Islet precursor cell (in vitro differentiated cells): ENCODE measurements around the gene INKA2.
A peak's percentile ranks its signal among the peaks of the same experiment; 100 is the strongest.
"Not testable (repeated sequence)": the region's sequence is repeated elsewhere in the genome, so short reads cannot be mapped to it uniquely, and the experiment has no call there.

Source experiments
- DNase-seq: peaks from one replicate; pipeline ENCODE4 v3.0.0-alpha.2; 2018

INKA2 gene

GRCh38 chr1:111747947-111748346 lies 8.8 kb upstream of the INKA2 start:
- DNase-seq = no peak

GRCh38 chr1:111747282-111747734 lies 8.1 kb upstream of the INKA2 start:
- peak; percentile 77 for DNase-seq

GRCh38 chr1:111746614-111746999 lies 7.4 kb upstream of the INKA2 start:
- no peak for DNase-seq

- no peak for DNase-seq
These were observed 6.7 kb upstream of the INKA2 start for GRCh38 chr1:111745675-111746613.

- DNase-seq = no peak
These were observed 4.5 kb upstream of the INKA2 start for GRCh38 chr1:111743679-111744101.

GRCh38 chr1:111742938-111743549 lies 3.8 kb upstream of the INKA2 start:
- no peak for DNase-seq

- DNase-seq = not testable (repeated sequence)
These were observed 3.1 kb upstream of the INKA2 start for GRCh38 chr1:111742292-111742691.

- DNase-seq = peak; percentile 85
These were observed 950 bp upstream of the INKA2 start for GRCh38 chr1:111739925-111740765.

GRCh38 chr1:111738436-111739193 lies 580 bp downstream of the INKA2 start:
- peak; percentile 85 for DNase-seq

GRCh38 chr1:111738133-111738435 lies 1.1 kb downstream of the INKA2 start:
- DNase-seq = no peak

GRCh38 chr1:111737216-111738132 lies 1.7 kb downstream of the INKA2 start:
- no peak for DNase-seq

GRCh38 chr1:111736548-111737215 lies 2.5 kb downstream of the INKA2 start:
- DNase-seq = no peak

- no peak for DNase-seq
These were observed 3.2 kb downstream of the INKA2 start for GRCh38 chr1:111735858-111736544.

GRCh38 chr1:111735321-111735720 lies 3.9 kb downstream of the INKA2 start:
- no peak for DNase-seq

GRCh38 chr1:111734856-111735255 lies 4.3 kb downstream of the INKA2 start:
- DNase-seq = no peak

- no peak for DNase-seq
These were observed 4.8 kb downstream of the INKA2 start for GRCh38 chr1:111734426-111734825.

- no peak for DNase-seq
These were observed 5.2 kb downstream of the INKA2 start for GRCh38 chr1:111733992-111734341.

- no peak for DNase-seq
These were observed 5.8 kb downstream of the INKA2 start for GRCh38 chr1:111733183-111733991.

GRCh38 chr1:111732718-111733117 lies 6.5 kb downstream of the INKA2 start:
- no peak for DNase-seq

- no peak for DNase-seq
These were observed 7.2 kb downstream of the INKA2 start for GRCh38 chr1:111731956-111732355.
